Kidney epithelial cell (primary cell): ENCODE results near the gene TIMM44. TPM values are rescaled to one million over a fixed set of nuclear protein-coding genes. Genes with fewer than 3 reads are reported as not detected.

Experiments
- DNase-seq: peaks from one replicate; pipeline ENCODE4 v3.0.0-alpha.2; 2010; ENCODE audit warnings: low read depth
- H3K27me3 ChIP-seq: 2 replicates; pipeline ENCODE4 v1.6.0; 2011; ENCODE audit warnings: low read length; ENCODE audit not compliant: control insufficient read depth, insufficient read depth
- H3K36me3 ChIP-seq: 2 replicates; pipeline ENCODE4 v1.5.1; 2011; ENCODE audit warnings: low read length; ENCODE audit not compliant: control insufficient read depth, insufficient read depth
- H3K4me3 ChIP-seq: 2 replicates; pipeline ENCODE4 v1.5.1; 2011; ENCODE audit warnings: low read depth, mild to moderate bottlenecking, control low read depth, low read length
- CTCF ChIP-seq: IDR thresholded peaks from 2 replicates; pipeline ENCODE4 v1.5.1; 2011; ENCODE audit warnings: mild to moderate bottlenecking, moderate library complexity, low read length, control low read depth, inconsistent platforms; ENCODE audit not compliant: insufficient read depth, poor library complexity, severe bottlenecking
- total RNA-seq: library from RNA; depleted of rRNA; stranded (reverse); fragments of >200 nt; gene quantifications from 2 replicates; pipeline ENCODE4 v1.2.3, GENCODE V29; 2015

Gene TIMM44
- total RNA-seq, 1 donor from 2014 or later = 83.9 TPM

- Histone ChIP-seq H3K36me3 (no peaks in the 10 kb centered on the region), H3K4me3 (no peak overlapping the region), H3K27me3 (peaks cover 2% of the 10 kb centered on the region)
- DNase-seq = no peak
- TF ChIP-seq CTCF = no peak
Observed at GRCh38 chr19:7909471-7910067, 33.9 kb downstream of the TIMM44 start.

- no peaks in the 10 kb centered on the region for H3K36me3 ChIP-seq
- DNase-seq = no peak
- TF ChIP-seq CTCF = no peak
- no peaks in the 10 kb centered on the region for H3K27me3 ChIP-seq
- no peak overlapping the region for H3K4me3 ChIP-seq
Observed at GRCh38 chr19:7908742-7909461, 34.6 kb downstream of the TIMM44 start.

- no peak for DNase-seq
- Histone ChIP-seq H3K36me3 (no peaks in the 10 kb centered on the region), H3K4me3 (no peak overlapping the region)
Observed at GRCh38 chr19:7908078-7908699, 35.3 kb downstream of the TIMM44 start.

GRCh38 chr19:7907544-7907943 is 35.9 kb downstream of the TIMM44 start:
- Histone ChIP-seq H3K4me3 (no peak overlapping the region), H3K27me3 (no peaks in the 10 kb centered on the region), H3K36me3 (no peaks in the 10 kb centered on the region)
- no peak for TF ChIP-seq CTCF
- DNase-seq = no peak

More at GRCh38 chr19:7908078-7908699, 35.3 kb downstream of the TIMM44 start:
- no peak for TF ChIP-seq CTCF
- no peaks in the 10 kb centered on the region for H3K27me3 ChIP-seq

- H3K36me3 ChIP-seq = peaks cover under 1% of the 10 kb centered on the region
- TF ChIP-seq CTCF = no peak
- no peak for DNase-seq
- no peak overlapping the region for H3K4me3 ChIP-seq
- no peaks in the 10 kb centered on the region for H3K27me3 ChIP-seq
Observed at GRCh38 chr19:7907122-7907521, 36.3 kb downstream of the TIMM44 start.
